ENCODE measurements around the gene DDX17.

The DDX17 gene

GRCh38 chr22:38440747-38441350 is 65.3 kb downstream of the DDX17 start:
- no peak overlapping the region for H3K4me3 ChIP-seq (ENCODE audit: low read depth in 1 of 2, low read length in 2 of 2)
- no peaks in the 10 kb centered on the region for H3K36me3 ChIP-seq (ENCODE audit: control insufficient read depth in 1 of 2, insufficient read depth in 2 of 2, low read length in 2 of 2)
- H3K9ac ChIP-seq (ENCODE audit: low read depth in 1 of 2, low read length in 2 of 2), result no peak overlapping the region
- no peaks in the 10 kb centered on the region for H3K4me1 ChIP-seq (ENCODE audit: control insufficient read depth in 1 of 2, insufficient read depth in 2 of 2, low read length in 2 of 2)
- H3K27ac ChIP-seq (ENCODE audit: low read depth, low read length), result no peak overlapping the region
- H3K9me3 ChIP-seq (ENCODE audit: control insufficient read depth in 1 of 2, low read length in 2 of 2), result no peaks in the 10 kb centered on the region
- H3K27me3 ChIP-seq (ENCODE audit: control insufficient read depth in 1 of 2, insufficient read depth in 2 of 2, low read length in 2 of 2), result peaks cover 8 to 24% of the 10 kb centered on the region in 2 donors

DNA sequence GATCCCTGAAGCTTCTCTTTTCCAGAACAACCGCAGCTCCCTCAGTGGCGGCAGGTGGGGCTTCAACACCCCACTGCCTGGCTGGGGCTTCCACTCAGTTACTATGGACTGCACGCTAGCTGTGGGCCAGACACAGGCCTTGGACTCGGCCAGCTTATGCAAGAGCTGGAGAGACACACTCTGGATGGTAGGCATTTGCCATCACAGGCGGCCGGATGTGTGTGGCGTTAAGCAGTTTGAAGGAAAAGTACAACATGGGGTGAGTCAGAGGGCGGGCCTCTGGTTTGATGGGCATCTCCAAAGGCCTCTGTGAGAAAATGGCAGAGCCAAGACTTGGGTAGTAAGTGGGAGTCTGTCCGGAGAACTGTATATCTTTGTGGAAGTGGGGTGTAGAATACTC is 68.7 kb downstream of the DDX17 start:
- no peaks in the 10 kb centered on the region for H3K9me3 ChIP-seq (ENCODE audit: control insufficient read depth in 1 of 2, low read length in 2 of 2)
- H3K9ac ChIP-seq (ENCODE audit: low read depth in 1 of 2, low read length in 2 of 2), result no peak overlapping the region
- H3K4me3 ChIP-seq (ENCODE audit: low read depth in 1 of 2, low read length in 2 of 2), result no peak overlapping the region
- peaks cover 0 to 6% of the 10 kb centered on the region in 2 donors for H3K27me3 ChIP-seq (ENCODE audit: control insufficient read depth in 1 of 2, insufficient read depth in 2 of 2, low read length in 2 of 2)
- H3K4me1 ChIP-seq (ENCODE audit: control insufficient read depth in 1 of 2, insufficient read depth in 2 of 2, low read length in 2 of 2), result no peaks in the 10 kb centered on the region
- H3K27ac ChIP-seq (ENCODE audit: low read depth, low read length), result no peak overlapping the region
- H3K36me3 ChIP-seq (ENCODE audit: control insufficient read depth in 1 of 2, insufficient read depth in 2 of 2, low read length in 2 of 2), result no peaks in the 10 kb centered on the region

GRCh38 chr22:38436629-38437395 is 69.3 kb downstream of the DDX17 start:
- no peak overlapping the region for H3K9ac ChIP-seq (ENCODE audit: low read depth in 1 of 2, low read length in 2 of 2)
- no peak overlapping the region for H3K27ac ChIP-seq (ENCODE audit: low read depth, low read length)
- H3K36me3 ChIP-seq (ENCODE audit: control insufficient read depth in 1 of 2, insufficient read depth in 2 of 2, low read length in 2 of 2), result no peaks in the 10 kb centered on the region
- no peaks in the 10 kb centered on the region for H3K4me1 ChIP-seq (ENCODE audit: control insufficient read depth in 1 of 2, insufficient read depth in 2 of 2, low read length in 2 of 2)
- H3K4me3 ChIP-seq (ENCODE audit: low read depth in 1 of 2, low read length in 2 of 2), result no peak overlapping the region
- no peaks in the 10 kb centered on the region for H3K9me3 ChIP-seq (ENCODE audit: control insufficient read depth in 1 of 2, low read length in 2 of 2)
- H3K27me3 ChIP-seq (ENCODE audit: control insufficient read depth in 1 of 2, insufficient read depth in 2 of 2, low read length in 2 of 2), result peaks cover 0 to 6% of the 10 kb centered on the region in 2 donors

DNA sequence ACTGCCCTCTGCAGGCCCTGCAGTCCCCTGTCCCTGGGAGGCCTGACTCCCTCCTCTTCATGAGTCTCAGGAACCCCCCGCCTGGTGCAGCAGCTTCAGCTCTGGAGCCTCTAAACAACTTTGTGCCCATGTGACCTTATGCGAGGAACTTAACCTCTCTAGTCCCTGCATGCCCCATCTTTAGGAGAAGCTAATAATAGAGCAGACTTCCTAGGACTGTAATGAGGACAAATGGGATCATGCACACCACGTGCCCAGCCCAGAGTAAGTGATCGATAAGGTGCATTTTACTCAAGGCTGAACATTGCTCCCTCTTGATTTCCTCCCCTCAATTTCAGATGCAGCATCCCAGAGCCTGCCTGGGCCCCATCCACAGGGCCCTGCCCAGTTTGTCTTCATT is 70.1 kb downstream of the DDX17 start:
- Histone ChIP-seq H3K27ac (ENCODE audit: low read depth, low read length) (no peak overlapping the region), H3K9ac (ENCODE audit: low read depth in 1 of 2, low read length in 2 of 2) (no peak overlapping the region), H3K36me3 (ENCODE audit: control insufficient read depth in 1 of 2, insufficient read depth in 2 of 2, low read length in 2 of 2) (no peaks in the 10 kb centered on the region), H3K4me3 (ENCODE audit: low read depth in 1 of 2, low read length in 2 of 2) (no peak overlapping the region), H3K27me3 (ENCODE audit: control insufficient read depth in 1 of 2, insufficient read depth in 2 of 2, low read length in 2 of 2) (peaks cover 0 to 6% of the 10 kb centered on the region in 2 donors), H3K4me1 (ENCODE audit: control insufficient read depth in 1 of 2, insufficient read depth in 2 of 2, low read length in 2 of 2) (no peaks in the 10 kb centered on the region), H3K9me3 (ENCODE audit: control insufficient read depth in 1 of 2, low read length in 2 of 2) (no peaks in the 10 kb centered on the region)

- Histone ChIP-seq H3K4me1 (ENCODE audit: control insufficient read depth in 1 of 2, insufficient read depth in 2 of 2, low read length in 2 of 2) (no peaks in the 10 kb centered on the region), H3K36me3 (ENCODE audit: control insufficient read depth in 1 of 2, insufficient read depth in 2 of 2, low read length in 2 of 2) (no peaks in the 10 kb centered on the region), H3K4me3 (ENCODE audit: low read depth in 1 of 2, low read length in 2 of 2) (no peak overlapping the region), H3K9me3 (ENCODE audit: control insufficient read depth in 1 of 2, low read length in 2 of 2) (no peaks in the 10 kb centered on the region), H3K27me3 (ENCODE audit: control insufficient read depth in 1 of 2, insufficient read depth in 2 of 2, low read length in 2 of 2) (peaks cover 0 to 6% of the 10 kb centered on the region in 2 donors), H3K9ac (ENCODE audit: low read depth in 1 of 2, low read length in 2 of 2) (no peak overlapping the region), H3K27ac (ENCODE audit: low read depth, low read length) (no peak overlapping the region)
These were observed 71.1 kb downstream of the DDX17 start for GRCh38 chr22:38435010-38435409.

DNA sequence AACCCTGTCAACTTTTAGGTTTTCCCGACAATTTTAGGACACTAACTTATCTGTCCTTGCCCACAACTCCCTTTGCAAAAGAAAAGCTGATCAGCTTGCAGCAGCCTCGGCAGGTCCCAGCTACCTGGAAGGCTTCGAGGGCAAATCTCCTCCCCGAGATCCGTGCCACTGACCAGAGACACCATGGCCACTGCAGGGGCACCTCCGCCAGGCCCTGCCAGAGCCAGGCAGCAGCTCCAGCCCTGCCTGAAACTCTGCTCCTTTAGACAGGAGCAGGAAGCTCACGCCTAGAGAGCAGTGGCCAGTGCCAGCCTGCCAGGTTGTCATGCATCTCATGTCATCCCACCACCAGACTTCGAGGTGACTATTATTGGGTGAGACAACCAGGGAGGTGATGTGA is 72.2 kb downstream of the DDX17 start:
- H3K4me1 ChIP-seq (ENCODE audit: control insufficient read depth in 1 of 2, insufficient read depth in 2 of 2, low read length in 2 of 2), result no peaks in the 10 kb centered on the region
- no peak overlapping the region for H3K9ac ChIP-seq (ENCODE audit: low read depth in 1 of 2, low read length in 2 of 2)
- no peak overlapping the region for H3K4me3 ChIP-seq (ENCODE audit: low read depth in 1 of 2, low read length in 2 of 2)
- no peak overlapping the region for H3K27ac ChIP-seq (ENCODE audit: low read depth, low read length)
- no peaks in the 10 kb centered on the region for H3K36me3 ChIP-seq (ENCODE audit: control insufficient read depth in 1 of 2, insufficient read depth in 2 of 2, low read length in 2 of 2)
- no peaks in the 10 kb centered on the region for H3K9me3 ChIP-seq (ENCODE audit: control insufficient read depth in 1 of 2, low read length in 2 of 2)
- peaks cover 0 to 6% of the 10 kb centered on the region in 2 donors for H3K27me3 ChIP-seq (ENCODE audit: control insufficient read depth in 1 of 2, insufficient read depth in 2 of 2, low read length in 2 of 2)

All from duodenal mucosa (tissue), 2 donors.